SIG-M5 treated with dmso at 0.1 percent for 504 hours (cell line): ENCODE data around the gene MAGEF1.

Source experiments
- DNase-seq: peaks from one replicate; lab custom pipeline; 2025; ENCODE audit not compliant: unreplicated experiment; lab: John Stamatoyannopoulos, UW

The MAGEF1 gene, protein sequence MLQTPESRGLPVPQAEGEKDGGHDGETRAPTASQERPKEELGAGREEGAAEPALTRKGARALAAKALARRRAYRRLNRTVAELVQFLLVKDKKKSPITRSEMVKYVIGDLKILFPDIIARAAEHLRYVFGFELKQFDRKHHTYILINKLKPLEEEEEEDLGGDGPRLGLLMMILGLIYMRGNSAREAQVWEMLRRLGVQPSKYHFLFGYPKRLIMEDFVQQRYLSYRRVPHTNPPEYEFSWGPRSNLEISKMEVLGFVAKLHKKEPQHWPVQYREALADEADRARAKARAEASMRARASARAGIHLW

DNA sequence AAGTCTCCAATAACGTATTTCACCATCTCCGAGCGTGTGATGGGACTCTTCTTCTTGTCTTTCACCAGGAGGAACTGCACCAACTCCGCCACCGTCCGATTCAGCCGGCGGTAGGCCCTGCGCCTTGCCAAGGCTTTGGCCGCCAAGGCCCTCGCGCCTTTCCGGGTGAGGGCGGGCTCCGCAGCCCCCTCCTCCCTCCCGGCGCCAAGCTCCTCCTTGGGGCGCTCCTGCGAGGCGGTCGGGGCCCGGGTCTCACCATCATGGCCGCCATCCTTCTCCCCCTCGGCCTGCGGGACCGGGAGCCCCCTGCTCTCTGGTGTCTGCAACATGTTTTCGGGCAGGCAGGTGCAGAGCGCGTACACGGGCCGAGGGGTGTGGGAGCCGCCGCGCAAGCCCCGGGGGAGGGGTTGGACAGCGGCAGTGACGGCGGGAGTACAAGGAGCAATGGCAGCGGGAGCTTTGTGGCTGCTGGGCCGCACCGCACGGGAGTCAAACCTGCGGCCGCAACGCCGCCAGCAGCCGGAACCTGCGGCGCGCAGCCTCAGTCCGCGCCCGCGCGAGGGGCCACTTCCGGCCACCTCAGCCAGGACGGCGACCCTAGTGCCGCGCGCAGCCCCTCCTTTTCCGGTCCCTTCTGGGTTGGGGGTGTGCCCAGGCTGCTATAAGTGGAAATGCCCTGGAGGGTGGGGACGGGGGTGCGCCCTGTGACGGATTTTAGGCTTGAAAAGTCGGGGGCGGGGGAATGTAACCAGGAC is at the start of gene MAGEF1:
TSS of gene MAGEF1 (minus strand) at position 572 of the 755 bp plus-strand sequence. CDS start at position 329, 243 bp downstream.
- DNase-seq: peak; percentile 82

DNA sequence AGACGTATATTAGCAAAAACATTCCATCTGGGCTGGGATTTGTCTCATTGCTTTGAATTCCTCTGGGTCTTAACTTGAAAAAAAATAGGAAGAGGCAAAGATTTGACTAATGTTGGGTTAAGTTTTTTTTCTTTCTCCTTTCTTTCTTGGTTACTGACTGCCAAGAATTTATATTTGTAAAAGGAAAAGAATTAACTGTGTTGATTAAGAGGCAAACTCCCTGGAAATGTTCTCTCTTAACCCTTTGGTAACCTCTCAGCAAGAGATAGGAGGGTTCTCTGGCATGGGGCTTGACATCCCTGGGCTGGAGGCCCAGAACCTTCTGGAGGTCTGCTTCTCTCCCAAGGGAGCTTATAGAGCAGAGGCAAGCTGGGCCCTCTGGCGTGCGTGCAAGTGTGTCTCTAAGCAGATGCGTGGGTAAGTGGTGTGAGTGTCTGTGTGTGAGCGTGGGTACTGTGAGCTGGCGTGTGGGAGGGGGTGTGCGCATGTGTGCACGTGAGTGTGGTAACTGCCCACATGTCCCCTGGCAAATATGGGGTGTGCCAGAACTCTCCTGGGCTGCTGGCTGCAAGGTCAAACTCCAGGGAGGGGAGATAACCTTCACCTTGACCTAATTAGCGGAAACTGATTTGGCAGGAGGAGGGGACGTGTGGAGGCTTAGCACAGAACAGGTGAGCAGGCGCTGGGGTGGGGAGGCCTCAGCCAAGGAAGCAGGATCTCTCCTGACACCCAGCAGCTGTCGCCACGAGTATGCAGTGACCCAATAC is 49.4 kb upstream of the MAGEF1 start:
- no peak for DNase-seq

DNA sequence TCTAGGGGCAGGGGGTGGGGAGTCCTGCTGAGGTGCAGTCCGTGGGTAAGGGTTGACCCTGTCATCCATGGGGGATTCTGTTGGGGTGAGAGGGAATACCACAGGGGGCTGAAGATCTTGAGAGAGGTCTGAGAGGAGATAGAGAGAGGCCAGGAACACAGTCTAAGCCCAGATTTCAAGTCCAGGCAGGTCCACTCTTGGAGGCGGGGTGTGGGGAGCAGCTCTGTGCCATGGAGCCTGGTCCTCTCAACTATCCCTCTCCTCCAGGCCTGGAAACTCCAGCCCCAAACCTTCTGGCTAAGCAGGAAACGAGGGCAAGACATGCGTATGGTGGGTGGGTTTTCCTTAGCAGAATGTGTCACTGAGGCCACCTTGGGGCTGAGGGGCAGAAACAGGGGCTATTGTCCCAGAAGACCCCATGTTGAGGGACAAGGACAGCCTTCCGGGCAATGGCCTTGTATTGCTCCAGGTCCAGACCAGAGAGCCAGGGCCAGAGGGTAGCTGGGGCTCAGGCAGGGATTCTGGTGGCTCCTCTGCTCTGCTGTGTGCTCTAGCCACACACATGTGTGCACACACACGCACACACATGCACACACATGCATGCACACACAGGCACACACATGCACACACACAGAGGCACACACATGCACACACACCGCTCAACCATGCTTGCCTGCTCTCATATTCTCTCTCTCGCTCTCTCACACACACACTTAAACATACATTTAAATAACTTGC is 48.6 kb upstream of the MAGEF1 start:
- DNase-seq: no peak

DNA sequence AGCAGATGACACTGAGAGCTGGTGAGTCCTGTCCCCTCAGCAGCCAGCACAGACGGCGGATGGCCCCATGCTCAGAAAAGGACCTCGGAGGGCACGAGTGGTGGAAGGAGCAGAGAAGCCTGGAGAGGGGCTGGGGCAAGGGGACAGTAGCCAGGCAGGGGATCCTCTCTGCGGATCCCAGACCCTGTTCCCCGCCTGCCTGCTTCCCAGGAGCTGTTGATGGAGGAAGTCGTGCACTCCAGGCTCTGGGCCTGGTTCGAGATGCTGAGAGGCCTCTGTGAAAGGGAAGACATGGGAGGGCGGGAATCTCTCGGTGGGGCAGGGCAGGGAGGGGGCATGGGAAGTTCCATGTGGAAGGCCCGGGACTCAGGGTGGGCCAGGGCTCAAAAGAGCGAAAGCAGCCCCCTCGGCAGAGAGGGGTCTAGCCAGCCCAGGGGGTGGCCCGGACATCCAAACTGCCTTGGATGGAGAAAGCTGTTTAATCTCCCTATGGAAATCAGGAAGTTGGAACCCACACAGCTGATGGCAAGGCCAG is 47.9 kb upstream of the MAGEF1 start:
- DNase-seq: no peak

DNA sequence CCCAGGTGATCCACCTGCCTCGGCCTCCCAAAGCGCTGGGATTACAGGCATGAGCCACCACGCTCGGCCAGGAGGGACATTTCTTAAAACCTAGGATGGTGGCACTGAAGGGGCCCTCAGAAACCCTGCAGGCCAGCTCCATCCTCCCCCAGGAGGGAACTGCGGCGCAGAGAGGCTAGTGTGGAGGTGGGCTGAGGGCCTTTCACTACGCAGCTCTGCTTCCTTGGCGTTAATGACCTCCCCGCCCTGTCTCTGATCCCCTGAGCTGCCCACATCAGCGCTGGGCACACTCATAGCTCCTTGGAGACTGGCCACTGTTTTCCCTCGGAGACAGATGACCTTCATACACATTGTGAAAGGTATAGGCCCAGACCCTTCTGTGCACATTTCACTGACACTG is 46.2 kb upstream of the MAGEF1 start:
- DNase-seq: no peak

DNA sequence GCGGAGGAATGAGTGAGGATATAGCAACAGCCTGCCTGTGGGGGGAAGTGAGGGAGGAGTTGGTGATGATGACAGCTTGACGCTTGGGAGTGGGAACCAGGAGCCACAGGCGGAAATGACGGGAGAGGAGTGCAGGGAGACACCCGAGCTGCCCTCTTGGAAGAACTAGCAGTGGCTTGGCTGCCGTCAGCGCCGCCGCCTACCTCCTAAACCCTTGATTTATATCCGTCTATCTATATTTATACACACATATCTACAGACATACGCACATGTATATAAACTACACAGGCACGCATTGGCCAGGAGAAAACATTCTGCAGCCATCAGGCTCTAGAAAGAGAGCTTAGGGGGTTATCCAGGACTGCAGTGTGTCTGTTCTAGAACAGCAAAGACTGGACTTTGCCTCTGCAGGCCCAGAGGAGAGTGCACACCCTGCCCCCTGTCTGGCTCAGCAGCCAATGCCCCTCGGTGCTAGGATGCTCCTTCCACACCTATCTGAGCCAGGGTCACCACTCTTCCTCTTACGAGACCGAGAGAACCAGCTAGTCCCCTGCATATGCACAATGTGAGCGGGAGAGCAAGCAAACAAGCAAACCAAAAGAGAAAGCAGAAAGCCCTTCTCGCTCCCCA is 45.3 kb upstream of the MAGEF1 start:
- peak; percentile 8 for DNase-seq

DNA sequence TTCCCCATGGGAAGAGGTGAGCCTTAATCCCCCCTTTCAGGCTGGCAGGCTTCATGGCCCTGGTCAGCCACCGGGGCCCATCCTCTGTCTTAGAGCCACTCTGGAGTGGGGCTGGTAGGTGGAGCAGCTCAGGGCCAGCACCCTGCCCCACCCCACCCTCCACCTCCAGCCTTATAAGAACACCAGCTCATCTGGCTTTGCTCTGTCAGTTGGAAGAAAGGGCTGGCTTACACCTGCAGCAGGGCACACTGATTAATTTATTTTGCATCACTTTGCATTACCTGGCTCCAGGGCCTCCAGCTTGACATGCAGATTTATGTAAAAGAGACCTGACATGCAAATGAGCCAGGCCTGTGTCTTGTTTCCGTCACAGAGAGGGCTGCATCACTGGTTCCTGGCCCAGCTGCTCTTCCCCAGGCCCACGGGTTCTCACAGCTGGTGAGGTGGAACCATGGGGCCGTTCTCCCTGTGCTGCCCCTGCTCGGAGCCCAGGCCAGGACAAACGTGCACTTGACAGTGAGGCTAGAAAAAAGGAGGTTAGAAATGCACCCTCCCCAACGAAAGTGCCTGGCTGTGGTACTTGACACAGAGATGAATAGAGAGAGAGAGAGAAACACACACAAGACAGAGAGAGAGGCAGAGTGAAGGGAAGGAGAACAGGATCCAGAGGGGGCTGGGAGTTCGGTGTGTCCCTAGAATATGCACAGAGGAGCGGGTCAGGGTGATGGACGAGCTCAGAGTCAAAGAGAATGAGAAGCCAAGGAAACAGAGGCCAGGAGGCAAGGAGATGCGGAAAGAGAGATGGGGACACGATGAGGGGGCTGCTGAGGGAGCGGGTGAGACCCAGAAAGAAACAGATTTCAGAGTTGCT is 44.5 kb upstream of the MAGEF1 start:
- no peak for DNase-seq

DNA sequence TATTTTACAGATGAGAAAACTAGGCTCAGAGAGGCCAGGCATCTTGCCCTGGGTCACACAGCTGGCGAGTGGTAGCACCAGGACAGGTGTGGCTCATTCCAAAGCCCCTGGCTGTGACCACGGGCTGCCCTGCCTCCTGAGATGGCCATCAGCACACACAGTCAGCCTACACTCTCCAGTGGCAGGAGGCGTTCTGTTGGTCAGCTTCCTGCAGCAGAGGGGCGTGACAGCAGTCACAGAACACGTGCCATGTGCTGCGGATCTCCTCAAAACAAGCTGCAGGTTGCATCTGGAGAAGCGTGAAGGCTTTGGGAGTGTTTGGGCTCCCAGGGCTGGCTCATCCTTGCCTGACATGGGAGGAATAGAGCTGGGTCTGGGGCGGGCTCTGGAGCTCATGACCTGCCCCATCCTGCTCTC is 43.5 kb upstream of the MAGEF1 start:
- DNase-seq: no peak

DNA sequence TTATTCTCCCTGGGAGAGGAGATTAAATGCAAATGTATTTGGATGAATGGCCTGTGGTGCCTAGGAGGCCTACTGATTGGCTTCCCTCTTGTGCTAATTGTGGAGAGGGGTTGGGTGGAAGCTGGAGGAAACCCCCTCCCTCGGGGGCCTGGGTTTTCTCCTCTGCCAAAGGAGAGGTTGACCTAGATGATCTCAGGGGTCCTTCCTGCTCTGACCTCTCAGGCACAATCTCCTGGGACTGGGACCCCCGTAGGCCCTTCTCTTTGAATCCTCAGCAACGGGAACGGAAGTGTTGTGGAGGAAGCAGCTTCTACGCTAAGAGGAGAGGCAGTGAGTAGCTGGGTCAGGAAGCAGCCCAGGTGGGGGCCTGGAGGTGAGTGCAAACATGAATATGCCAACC is 40.5 kb upstream of the MAGEF1 start:
- DNase-seq: no peak

DNA sequence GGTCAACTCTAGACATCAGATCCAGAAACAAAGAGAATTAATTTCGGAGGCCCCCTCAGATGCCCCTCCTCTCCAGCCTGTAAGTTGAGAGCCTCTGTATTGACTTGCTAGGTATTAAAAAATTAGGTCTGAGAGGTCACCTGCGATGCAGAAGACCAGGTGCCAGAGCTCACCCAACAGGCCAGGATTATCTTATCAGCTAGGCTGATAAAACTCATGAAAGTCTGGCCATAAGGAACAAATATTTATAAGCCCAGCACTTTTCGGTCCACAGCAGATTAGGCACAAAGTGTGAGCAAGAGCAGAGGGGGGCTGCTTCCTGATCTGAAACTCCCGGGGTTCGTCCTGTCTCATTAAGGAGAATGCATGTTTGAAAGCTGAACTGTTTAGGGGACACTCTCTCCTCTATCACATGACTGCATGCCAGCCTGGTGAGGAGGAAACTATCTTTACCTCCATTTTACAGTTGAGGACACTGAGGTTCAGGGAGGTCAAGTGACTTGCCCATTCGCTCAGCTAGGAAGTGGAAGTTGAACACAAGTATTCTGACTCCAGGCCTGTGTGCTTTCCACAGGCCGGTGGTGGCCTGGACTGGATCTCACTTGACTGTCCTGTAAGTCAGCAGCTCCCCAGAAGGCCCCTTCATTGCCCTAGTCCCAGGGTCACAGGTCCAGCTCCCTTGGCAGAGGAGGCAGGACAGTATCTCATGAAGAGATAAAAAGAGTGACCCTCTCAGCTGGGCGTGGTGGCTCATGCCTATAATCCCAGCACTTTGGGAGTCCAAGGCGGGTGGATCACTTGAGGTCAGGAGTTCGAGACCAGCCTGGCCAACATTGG is 39.6 kb upstream of the MAGEF1 start:
- no peak for DNase-seq

DNA sequence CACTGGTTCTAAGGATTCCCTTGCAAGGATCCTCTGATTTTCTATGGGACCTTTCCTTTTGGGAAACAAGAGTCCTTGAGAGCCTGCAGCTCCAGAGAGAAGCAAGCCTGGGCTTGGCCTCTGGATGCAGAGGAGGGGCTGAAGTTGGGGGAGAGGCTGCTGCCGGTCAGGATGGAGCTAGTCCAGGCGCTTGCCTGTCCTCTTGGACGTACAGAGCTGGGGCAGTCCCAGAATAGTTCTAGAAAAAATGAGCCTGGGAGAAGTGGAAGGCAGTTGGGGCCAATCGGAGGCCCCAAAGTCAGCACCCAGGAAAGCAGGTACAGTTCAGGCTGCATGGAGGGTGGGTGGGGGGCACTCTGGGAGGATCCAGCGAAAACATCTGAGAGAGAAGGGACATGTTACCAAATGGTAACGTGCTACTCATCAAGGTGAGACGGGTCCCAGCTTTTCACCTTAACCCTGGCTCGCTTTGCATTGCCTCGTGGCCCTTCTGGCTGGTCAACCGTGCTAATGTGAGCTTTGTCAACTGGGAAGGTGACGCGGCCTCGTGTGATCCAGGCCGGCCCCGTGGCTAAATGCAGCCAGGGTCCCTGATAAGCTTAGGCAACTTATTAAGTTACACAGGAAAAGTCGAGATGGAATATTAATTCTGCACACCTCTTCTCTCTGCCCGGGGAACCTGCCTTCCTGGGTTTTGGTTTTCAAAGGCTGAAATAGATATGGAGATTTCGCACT is 38.7 kb upstream of the MAGEF1 start:
- DNase-seq: no peak

DNA sequence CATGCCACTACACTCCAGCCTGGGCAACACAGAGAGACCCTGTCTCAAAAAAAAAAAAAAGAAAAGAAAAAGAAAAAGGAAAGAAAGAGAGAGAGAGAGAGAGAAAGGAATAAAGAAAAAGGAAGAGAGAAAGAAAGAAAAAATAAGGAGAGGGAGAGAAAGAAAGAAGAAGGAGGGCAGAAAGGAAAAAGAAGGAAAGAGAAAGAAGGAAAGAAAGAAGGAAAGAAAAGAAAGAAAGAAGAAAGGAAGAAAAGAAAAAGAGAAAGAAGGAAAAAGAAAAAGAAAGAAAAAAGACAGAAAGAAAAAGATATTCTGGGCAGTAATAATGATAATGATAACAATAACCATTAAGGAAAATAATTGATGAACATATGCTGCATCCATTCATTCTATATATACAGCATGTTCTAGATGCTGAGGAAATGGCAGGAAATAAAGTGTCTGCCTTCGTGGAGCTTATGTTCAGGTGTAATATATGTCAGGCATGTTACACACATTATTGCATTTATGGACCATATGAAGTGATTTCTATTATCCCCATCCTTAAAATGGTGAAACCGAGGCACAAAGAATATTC is 37.4 kb upstream of the MAGEF1 start:
- DNase-seq: no peak

DNA sequence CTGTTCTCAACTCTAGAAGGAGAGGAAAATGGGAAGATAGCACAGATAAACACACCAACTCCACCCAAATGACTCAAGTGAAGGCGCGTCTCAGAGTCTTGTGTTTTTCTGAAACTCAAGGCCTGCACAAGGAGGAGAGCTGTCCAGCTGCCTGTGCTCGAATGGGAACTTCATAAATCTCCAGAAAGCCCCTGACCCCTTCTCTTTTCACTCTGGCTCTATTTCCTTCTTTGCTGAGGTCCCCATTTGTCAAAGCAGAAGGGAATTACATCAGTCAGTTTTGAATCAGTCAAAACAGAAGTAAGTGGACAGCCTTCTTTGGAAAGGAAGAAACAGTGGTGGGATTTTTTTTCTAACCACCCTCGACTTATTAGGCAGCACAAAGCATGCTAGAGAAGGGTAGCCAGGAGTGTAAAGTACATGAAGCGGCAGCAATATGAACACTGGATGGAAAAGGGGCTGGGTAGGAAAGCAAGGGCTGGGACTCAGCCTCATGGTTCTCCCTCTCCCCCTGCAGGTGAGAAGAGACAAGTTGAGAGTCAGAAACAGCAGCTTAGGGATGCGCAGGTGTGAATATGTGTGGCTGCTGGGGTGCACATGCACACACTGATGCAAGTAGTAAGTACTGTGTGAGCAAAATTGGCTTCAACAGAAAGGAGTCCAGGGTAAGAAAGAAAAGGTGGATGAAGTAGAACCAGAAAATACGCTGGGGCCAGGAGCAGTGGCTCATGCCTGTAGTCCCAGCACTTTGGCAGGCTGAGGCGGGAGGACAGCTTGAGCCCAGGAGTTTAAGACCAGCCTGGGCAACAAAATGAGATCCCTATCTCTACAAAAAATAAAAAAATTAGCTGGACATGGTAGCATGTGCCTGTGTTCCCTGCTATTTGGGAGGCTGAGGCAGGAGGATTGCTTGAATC is 36.6 kb upstream of the MAGEF1 start:
- DNase-seq: no peak

DNA sequence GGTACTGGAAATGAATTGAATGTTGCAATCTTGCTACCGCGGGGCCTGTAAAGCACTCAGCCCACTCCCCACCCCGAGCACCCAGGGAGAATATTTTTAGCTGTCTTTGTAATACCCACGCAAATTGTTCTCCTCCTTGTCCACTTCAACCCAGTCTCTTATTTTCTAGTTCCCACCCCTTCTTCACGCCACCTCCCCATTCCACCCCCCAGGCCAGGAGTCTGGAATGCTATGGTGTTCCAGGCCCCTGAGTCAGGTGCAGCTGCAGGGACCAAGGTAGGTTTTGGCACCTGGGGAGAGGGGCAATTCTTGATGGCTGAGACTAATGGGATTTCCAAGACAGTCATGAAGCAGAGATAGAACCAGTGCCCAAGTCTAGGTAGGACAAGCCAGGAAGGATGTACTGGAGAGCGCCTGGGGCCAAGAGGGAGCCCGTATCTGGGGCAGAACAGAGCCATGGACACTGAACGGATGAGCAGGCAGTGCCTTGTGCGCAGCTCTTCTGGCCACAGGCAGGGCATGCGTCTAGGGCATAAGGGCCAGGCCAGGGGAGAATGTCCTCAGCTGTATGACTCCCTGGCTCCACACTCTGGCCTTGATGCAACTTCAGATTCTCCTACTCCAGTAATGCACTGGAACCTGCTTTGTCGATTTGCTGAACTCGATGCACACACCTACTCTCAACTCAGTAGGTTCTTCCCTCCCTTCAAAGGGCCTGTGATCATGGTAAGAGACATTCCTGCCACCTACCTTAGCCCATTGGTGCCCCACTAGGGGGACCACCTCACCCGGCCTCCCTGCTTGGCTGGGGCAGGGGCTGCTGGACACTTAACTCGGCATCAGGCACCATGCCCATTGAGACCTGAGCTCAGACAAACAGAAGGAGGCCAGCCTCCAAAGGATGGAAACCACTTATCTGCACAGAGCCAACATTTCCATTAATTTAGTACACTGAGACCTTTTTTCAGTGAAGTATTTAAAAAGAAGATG is 34.6 kb upstream of the MAGEF1 start:
- no peak for DNase-seq

DNA sequence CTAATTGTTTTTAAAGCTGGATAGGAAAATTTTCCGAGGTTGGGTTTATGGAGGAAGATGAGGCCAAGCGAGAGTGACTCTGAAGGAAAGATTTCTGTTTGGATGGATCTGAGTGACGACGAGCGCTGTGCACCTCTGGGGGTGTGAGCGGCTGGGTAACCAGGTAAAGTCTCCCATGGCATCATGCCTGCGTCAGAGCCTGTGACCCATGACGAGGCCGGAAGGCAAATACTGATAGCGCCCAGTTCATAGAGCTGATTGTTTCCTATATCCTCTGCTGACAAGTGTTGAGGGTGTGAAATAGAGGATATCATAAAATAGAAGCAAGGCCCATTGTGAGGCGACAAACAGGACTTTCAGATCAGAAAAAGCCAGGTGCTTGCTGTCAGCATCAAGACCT is 33.7 kb upstream of the MAGEF1 start:
- DNase-seq: no peak
